CD4-positive, alpha-beta T cell treated with Interleukin-4 for 1 hour (primary cell): ENCODE measurements around the gene PPIL6.

Source experiments
- DNase-seq, 2 donors: peaks; one replicate each; pipeline ENCODE4 v3.0.0-alpha.2; 2020 to 2022

PPIL6 gene

DNA sequence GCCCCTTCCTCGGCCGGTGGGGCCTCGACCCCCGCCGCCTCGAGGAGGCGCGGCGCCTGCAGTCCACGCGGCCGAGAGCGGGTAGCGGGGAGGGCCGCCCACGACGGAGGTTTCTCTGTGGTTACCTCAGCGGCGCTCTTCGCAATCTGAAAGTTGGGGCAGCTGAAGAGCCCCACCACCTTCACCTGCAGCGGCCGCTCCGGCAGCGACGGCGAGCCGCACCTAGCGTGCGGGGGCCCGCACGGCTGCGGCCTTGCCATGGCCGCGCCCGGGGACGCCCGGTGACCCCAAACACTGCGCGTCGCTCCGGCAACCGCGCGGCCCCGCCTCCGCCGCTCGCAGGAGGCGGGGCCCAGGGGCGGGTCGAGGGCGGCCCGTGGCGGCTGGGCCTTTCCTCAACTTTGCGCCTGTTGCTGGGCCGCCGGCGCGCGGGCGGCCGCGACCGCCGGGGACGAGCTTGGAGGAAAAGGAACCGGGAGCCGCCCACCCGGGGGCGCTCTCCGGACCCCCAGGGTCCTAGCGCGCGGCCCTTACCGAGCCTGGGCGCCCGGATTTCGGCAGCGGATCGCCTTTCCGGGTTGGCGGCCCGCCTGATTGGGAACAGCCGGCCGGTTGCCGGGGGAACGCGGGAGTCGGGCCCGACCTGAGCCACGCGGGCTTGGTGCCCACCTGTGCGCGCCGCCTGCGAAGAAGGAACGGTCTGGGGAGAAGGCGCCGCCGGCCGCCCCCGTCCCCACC is at the start of gene PPIL6, which contains the start of gene SMPD2:
Gene PPIL6, minus strand, starts transcription at position 298 of the 738 bp plus-strand sequence. Its CDS starts 38 bp downstream, at position 260.
Gene SMPD2, plus strand, starts transcription at position 394 of the 738 bp plus-strand sequence. CDS start 398 bp downstream, outside the sequence.
- DNase-seq: peak; percentile 85 to 86

DNA sequence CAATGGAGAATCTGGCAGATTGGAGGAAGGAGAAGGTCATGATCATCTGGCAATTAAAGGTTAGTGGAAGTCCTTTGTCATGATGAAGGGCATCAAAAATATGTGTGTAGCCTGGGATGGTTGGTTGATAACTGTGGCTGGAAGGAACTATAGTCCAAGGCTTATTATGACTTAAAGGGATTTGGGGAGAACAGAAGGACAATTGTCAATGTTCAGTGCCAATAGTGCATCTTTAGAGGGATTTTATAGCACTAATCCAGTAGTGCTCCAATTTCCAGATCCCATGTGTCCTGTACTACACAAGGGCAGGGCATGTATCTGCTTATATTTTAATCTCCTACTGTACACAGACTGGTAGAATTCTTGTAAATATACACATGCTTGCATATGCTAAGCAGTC is 47.6 kb upstream of the PPIL6 start:
- DNase-seq: no peak

DNA sequence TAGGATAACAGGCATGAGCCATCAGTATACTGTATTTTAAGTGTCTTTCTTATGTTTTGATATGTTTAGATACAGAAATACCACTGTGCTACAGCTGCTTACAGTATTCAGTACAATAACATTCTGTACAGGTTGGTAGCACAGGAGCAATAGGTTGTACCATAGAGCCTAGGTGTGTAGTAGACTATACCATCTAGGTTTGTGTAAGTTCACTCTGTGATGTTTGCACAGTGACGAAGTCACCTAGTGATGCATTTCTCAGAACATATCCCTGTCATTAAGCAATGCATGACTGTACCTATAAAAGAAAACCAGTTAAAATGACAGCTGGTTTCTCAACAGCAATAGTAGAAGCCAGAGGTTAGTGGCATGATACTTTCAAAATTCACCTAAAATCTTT is 45.6 kb upstream of the PPIL6 start:
- DNase-seq: no peak

DNA sequence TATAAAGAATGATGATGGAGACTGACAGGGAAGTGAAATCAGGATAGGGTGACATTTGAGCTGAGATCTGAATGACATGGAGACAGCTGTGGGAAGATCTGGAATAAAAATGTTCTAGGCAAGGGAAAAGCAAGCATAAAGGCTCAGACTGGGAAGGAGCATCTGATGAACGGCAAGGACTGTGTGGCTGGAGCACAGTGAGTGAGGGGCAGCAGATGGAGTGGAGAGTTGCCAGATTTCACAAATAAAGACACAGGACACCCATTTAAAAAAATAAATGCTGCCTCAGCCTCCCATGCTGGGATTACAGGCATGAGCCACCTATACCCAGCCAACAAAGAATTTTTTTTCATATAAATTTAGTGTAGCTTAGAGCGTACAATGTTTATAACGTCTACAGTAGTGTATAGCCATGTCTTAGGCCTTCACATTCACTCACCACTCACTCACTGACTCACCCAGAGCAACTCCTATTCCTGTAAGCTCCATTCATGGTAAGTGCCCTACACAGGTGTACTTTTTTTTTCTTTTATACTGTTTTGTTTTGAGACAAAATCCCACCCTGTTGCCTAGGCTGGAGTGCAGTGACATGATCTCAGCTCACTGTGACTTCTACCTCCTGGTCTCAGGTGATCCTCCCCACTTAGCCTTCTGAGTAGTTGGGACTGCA is 45.0 kb upstream of the PPIL6 start:
- no peak for DNase-seq

DNA sequence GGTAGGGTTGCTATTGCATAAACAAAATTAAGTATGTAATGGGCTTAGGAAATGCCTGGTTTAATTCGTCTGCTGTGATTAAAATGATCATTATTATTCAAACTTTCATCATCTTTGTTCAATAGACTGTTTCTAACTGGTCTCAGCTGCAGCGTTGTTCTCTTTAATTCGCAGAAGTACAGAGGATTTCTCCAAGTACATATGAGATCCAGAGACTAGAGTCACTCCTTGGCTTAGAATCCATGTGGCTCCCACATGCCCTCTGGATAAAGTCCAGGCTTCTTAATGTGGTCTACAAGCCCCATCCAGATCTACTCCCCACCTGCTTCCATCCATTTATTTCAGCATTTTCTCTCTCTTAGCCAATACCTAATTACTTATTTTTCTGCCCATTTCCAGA is 43.7 kb upstream of the PPIL6 start:
- DNase-seq: no peak

DNA sequence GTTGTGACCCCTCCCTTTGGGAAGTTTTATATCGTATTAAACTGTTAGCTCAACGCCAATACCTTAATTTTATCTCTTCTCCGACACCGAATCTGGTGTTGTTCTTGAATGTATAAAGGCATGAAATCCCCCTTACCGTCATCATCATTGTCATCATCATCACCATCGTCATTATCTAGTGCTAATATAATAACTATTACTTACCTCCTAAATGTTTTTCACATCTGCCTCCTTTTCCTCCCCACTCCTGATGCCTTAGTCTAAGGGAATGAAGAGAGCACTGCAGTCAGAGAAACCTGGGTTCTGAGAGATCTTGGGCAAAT is 43.3 kb upstream of the PPIL6 start:
- DNase-seq: no peak

DNA sequence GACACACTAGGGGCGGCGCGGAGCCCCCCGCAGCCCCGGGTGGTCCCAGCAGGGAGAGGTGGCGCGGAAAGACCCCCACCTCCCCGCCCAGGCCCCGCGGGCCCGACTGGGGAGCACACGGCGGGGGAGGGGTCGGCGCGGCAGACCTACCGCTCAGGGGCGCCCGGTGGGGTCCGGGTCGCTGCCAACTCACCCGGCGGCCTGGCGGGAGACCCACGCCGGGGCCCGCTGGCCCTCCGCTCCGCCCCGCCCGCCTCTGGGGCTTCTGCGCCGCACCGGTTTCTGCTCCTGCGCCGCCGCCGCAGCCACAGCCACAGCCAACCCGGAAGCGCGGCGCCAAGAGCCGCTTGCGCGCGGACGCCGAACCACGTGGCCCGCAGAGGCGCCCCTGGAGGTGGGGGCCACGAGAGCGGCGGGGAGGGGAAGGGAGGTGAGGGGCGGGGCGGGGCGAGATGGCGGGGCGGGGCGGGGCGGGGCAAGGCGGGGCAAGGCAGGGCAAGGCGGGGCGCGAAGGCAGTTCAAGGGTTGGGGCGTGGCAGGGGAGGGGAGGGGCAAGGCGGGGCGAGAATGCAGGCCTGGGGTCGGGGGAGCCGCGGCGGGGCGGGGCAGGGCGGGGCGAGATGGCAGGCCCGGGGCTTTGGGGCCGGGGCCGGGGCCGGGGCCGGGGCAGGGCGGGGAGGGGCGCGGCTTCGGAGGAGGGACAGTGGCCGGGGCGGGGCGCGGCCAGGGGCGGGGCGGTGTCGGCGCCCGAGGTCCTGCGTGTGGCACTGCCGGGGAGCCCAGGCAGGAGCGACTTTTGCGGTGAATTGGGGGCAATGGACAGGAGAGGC is 42.7 kb upstream of the PPIL6 start, which contains the start of gene ZBTB24:
Gene ZBTB24, minus strand, starts transcription at position 315 of the 830 bp plus-strand sequence. CDS start 1,193 bp downstream, outside the sequence.
- DNase-seq: peak; percentile 91 to 92

DNA sequence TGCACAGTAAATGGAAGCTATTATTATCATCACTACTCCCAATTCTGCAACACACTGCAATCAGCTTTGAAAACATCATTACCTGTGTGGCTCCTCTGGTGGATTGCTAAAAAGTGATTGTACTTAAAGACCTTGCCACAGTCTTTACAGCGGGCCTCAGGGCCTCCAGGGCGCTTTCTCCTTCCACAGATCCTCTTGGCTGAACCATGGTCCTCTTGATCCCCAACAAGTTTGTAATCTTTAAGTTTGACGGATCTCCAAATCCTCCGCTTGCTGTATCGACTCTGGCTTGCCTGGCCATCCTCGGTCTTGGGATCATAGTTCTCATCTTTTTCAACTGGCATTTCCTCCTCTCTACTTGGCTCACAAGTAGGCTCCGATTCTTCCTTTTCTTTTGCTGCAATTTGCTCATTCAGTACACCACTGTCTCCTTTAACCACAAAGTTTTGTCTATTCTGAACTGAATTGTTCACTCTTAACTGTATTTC is 40.6 kb upstream of the PPIL6 start:
- DNase-seq: no peak

DNA sequence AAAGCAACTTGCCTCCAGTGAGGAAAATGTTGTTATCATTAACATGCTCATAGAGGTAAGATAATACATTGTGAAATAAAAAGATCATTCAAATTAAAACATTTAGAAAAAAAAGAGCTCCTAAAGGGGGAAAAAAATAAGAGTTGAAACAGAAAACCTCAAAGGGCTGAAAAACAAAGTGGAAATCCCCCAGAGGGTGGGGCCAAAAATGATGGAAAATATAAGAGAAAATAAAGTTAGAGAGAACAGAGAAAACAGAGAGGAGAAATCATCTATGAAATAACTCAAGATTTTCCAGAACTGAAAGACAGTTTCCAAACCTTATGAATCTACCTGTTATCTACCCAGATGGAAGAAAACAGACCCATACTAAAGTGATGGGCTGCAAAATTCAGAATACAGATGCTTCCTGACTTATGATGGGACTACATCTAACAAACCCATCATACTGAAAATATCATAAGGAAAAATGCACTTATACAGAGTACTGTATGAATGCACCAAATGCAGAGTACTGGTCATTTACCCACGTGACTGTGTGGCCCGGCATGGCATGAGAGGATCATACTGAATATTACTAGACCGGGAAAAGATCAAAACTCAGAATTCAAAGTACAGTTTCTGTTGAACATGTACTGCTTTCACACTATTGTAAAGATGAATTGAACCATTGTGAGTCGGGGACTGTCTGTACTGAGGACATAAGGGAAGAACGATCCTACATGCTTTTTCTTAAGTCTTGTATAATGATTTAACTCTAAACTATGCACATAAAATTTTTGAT is 38.6 kb upstream of the PPIL6 start:
- peak in 1 of 2 donors; percentile 52 for DNase-seq

DNA sequence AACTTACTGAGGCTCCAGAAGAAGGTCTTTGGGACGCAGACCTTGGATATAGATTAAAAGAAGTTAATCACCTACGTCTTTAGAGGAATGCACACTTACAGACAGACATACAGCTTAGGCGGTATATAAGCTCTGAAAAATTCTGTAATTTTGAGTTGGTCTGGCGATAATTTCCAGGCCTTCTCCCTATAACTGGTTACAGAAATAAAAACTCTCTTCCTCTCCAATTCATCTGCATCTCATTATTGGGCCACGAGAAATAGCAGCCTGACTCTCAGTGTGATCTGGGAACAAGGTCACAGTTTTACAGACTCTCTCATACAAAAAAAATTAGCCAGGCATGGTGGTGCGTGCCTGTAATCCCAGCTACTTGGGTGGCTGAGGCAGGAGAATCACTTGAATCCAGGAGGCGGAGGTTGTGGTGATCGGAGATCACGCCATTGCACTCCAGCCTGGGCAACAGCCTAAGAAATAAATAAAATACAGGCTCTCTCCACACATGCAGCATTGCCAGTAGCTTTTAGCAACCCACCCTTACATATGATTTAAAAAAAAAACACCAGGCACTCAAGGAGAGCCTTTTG is 37.9 kb upstream of the PPIL6 start:
- no peak for DNase-seq

DNA sequence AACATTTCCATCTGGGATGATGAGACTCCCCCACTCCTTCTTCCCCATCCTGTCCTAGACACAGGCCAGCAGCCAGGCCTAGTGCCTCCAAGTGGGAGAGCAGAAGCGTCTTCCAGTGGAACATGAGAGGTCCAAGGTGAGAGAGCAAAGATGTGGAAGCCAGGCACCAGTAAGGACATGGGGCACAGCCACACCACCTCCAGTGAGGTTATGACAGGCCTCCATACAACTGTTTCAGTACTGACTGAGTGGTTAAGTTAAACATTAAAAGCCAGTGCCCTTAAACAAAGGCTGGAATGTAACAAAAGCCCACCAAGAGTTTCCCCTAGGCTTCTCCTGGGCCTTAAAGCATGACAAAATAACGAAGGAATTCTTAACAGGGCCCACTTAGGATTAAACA is 37.3 kb upstream of the PPIL6 start:
- DNase-seq: no peak

DNA sequence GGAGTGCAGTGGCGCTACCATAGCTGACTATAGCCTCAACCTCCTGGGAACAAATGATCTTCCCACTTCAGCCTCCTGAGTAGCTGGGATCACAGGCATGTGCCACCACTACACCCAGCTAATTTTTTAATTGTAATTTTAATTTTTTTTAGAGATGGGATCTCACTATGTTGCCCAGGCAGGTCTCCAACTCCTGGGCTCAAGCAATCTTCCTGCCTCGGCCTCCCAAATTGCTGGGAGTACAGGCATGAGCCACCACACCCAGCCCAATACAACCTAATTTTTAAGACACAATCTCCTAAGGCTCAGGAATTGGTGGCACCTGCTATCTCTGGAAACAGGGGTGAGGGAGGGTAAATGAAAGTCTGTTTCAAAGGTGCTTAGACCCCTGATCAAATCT is 36.8 kb upstream of the PPIL6 start:
- DNase-seq: no peak

DNA sequence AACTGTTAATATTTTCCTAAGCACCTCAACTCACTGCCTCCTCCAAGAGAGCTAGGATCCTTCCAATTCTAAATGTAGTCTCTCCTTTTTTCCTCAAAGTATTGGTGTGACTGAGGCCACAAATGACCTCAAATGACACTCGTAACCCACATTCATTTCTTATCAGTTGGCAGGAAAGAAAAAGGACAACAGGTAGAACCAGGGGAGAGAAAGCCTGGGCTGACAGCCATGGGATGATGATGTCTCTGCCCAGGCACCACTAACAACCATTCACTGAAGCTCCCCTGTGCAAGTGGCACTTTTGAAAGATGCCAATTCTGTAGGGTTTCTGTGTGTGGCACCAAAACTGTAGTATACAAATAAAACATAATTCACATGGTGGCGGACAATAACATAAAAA is 35.2 kb upstream of the PPIL6 start:
- DNase-seq: no peak

DNA sequence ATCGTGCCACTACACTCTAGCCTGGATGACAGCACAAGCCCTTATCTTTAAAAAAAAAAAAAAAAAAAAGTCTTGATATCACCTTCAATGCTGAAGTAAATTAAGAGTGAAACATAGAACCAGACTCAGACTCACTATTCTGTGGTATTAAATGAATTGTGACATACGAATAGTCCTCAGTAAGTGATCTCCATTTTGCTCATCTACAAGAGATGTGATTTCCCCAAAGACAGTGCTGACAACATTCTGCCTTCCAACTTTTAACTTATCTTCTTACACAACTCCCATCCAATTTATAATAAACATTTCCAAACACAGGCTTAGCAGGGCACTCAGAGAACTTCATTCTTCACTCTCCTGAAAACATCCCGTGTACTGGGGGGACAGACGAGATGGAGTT is 34.6 kb upstream of the PPIL6 start:
- DNase-seq: no peak

DNA sequence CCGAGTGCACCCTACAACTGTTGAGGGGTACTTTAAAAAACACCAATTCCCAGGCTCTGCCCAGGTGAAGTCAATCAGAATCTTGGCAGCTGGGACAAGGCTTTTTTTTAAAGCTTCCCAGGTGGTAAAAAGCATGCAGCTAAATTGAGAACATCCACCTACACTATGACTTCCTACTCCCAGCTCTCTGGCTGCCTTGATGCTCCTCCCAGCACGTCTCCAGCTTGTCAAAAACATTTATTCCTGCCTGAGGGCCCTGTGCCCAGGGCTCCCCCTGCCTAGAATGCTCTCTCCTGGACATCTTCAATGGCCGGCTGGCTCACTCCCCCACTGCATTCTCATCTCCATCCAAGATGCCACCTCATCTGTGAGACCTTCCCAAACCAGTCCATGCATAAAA is 32.7 kb upstream of the PPIL6 start:
- DNase-seq: no peak

DNA sequence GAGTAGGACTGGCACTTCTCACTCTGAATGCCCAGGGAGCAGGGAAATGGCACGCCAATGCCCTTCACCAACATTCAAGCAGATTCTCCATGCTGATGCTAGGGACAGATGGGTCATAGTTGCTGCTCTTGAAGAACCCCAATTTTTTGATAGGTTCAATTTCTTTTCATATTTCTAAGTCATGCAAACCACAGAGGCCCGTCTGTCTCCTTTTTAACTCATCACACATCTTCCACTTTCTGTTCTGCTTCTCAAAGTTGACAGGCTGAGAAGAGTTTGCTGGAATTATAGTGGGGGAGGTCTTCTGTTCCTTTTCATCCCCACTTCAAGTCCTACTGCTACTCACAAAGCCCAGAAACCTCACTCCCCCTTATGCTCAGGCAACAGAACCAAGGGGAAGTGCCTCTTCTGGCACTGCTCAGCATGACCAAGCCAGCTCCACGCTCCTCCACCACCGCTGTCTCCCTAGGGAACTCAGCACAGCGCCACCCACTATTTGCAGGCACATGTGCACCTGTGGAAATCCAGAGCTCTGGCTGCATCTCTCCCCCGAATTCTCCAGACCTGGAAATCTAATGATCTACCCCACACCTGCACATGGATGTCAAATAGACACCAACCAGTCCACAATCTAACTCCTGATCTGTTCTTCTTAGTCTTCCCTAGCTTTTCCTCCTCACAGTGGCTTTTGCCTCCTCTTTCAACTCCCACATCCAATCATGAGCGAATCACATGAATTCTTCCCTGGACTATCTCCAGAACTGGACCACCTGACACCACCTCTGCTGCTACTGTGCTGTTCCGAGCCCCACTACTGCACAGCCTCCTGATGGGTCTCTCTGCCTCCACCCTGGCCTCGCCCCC is 31.9 kb upstream of the PPIL6 start:
- DNase-seq: no peak

DNA sequence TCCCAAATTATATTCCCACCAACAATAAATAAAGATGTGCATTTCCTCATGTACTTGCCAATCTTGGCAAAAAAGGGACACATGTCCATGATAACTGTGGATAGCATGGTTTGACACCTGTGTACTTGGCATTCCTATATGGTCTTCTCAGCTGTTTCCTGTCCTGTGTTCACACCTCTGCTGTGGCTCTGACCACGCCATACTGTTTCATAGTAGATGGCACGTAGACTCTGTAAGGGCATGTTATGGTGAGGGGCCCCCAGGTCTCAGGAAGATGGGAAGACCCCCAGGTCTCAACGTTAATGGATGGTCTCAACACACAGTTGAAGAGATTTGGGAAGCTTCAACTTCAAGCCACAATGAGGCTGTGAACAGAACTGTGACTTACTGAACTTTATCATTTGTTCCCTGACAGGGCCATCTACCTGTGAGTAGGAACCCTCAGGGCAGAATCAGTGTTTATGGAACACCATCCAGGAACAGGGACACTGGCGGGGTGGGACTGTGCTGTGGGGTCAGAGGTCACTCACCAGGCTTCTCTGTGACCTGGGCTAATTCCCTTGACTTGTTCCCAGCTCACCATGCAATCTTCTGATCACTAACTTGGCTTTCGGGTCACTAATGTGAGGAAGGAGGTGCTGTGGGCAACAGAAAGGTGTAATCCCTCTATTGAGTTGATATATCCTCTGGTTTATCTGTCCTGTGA is 30.8 kb upstream of the PPIL6 start:
- no peak for DNase-seq

DNA sequence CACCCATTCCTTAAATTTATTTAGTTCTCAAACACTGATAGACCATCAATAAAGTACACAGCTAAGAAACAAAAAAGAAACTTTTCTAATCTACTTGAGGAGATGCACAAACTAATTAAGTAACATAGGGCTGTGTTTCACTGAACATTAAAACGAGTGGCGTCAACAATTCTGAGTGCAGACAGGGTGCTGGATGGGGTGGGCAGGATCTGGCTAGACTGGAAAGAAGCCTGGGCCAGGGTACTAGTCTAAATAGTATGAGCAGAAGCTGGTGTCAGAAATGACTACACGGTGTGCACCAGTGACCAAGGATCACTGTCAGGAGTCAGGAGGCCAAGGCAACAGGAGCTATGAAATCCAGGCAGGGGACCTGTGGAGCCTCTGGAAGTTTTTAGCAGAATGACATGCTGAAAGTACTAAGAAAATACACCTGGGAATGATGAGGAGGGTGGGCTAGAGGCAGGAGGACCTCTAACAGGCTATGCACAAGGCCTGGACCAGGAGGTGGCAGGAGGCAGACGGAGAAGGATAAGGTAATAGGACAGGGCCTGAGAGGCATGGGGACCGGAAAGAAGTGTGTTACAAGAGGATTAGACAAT is 29.3 kb upstream of the PPIL6 start:
- DNase-seq: no peak

DNA sequence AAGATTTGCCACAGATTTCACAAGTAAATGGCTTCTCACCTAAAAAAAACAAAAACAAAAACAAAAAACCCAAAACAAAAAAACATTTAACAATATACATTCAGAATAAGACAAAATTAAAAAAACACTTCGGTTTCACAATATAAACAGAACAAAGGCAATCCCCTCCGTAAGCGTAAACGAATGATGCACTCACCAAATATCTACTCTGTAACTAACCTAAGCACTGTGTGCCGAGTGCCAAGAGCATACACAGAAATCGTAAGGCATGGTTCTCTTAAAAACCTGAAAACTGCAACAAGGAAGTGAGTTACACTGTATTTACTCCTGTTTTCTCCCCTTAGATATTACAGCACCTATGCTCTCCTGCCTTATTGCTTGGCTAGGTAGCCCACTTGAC is 27.3 kb upstream of the PPIL6 start:
- DNase-seq: no peak
